ENCODE measurements around the gene MYL9.

The MYL9 gene

DNA sequence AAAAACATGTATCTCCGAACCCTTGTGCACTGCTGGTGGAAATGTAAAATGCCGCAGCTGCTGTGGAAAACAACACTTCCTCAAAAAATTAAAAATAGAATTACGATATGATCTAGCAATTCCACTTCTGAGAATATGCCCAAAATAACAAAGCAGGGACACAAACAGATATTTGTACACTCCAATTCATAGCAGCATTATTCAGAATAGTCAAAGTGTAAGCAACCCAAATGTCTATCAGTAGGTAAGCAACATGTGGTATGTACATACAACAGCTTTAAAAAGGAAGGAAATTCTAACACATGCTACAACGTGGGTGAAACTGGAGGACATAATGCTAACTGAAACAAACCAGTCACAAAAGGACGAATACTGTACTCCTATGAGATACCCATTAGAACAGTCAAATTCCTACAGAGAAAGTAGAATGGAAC, 58.6 kb downstream of the MYL9 start:
- no peak for TF ChIP-seq EZH2 (IDR thresholded peaks at IDR 0.05; ENCODE audit: borderline replicate concordance, low read depth, low read length, severe bottlenecking)
- TF ChIP-seq, protein P1, sequence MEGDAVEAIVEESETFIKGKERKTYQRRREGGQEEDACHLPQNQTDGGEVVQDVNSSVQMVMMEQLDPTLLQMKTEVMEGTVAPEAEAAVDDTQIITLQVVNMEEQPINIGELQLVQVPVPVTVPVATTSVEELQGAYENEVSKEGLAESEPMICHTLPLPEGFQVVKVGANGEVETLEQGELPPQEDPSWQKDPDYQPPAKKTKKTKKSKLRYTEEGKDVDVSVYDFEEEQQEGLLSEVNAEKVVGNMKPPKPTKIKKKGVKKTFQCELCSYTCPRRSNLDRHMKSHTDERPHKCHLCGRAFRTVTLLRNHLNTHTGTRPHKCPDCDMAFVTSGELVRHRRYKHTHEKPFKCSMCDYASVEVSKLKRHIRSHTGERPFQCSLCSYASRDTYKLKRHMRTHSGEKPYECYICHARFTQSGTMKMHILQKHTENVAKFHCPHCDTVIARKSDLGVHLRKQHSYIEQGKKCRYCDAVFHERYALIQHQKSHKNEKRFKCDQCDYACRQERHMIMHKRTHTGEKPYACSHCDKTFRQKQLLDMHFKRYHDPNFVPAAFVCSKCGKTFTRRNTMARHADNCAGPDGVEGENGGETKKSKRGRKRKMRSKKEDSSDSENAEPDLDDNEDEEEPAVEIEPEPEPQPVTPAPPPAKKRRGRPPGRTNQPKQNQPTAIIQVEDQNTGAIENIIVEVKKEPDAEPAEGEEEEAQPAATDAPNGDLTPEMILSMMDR (IDR thresholded peaks at IDR 0.05; ENCODE audit: borderline replicate concordance, extremely low read depth, low read length, poor library complexity, severe bottlenecking): no peak
- H3K4me2 ChIP-seq (ENCODE audit: insufficient read depth, low read length): no peak overlapping the region
- no peak for DNase-seq
- H3K36me3 ChIP-seq (ENCODE audit: insufficient read depth, low read length): no peaks in the 10 kb centered on the region
- H3K4me1 ChIP-seq (ENCODE audit: insufficient read depth, low read length): peaks cover 21% of the 10 kb centered on the region
- H3K27ac ChIP-seq (ENCODE audit: low read length): no peak overlapping the region
- H3K9me3 ChIP-seq (ENCODE audit: insufficient read depth, low read length, severe bottlenecking): no peaks in the 10 kb centered on the region
- H2AFZ ChIP-seq (ENCODE audit: low read depth, low read length): no peak overlapping the region
- no peaks in the 10 kb centered on the region for H4K20me1 ChIP-seq (ENCODE audit: insufficient read depth, low read length)
- ATAC-seq (ENCODE audit: insufficient read depth, low read depth): no peak
- H3K27me3 ChIP-seq (ENCODE audit: insufficient read depth, low read length, poor library complexity): no peaks in the 10 kb centered on the region
- no peaks in the 10 kb centered on the region for H3K79me2 ChIP-seq (ENCODE audit: insufficient read depth, low read length)
- H3K4me3 ChIP-seq (ENCODE audit: low read depth in 1 of 2, low read length in 2 of 2): no peak overlapping the region
- no peak overlapping the region for H3K9ac ChIP-seq (ENCODE audit: low read depth, low read length)
